MV-4-11 (cell line): ENCODE results near the gene CMTM4.
A peak's percentile ranks its signal among the peaks of the same experiment; 100 is the strongest.
"Not testable (repeated sequence)": the region's sequence is repeated elsewhere in the genome, so short reads cannot be mapped to it uniquely, and the experiment has no call there.

ENCODE experiments used
- DNase-seq: peaks from one replicate; lab custom pipeline; 2025; lab: John Stamatoyannopoulos, UW

The CMTM4 gene

DNA sequence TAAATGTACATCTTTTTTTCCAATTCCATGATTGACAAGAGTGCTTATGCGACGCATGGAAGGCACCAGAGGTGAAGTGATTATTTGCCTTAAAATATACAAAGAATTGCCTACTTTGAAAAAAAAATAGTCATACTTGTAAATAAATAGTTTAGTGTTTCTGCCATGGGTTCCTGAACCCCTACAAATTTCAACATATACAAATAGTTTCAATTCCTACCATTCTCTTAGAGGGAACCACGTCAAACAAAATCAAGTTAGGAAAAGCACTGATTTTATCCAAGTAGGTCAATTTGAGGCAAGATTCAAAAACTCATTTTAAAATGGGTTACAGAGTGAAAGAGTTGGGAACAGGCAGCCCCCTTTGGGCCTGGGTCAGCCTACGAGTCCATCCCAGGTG lies 80.4 kb downstream of the CMTM4 start:
- DNase-seq, result no peak

DNA sequence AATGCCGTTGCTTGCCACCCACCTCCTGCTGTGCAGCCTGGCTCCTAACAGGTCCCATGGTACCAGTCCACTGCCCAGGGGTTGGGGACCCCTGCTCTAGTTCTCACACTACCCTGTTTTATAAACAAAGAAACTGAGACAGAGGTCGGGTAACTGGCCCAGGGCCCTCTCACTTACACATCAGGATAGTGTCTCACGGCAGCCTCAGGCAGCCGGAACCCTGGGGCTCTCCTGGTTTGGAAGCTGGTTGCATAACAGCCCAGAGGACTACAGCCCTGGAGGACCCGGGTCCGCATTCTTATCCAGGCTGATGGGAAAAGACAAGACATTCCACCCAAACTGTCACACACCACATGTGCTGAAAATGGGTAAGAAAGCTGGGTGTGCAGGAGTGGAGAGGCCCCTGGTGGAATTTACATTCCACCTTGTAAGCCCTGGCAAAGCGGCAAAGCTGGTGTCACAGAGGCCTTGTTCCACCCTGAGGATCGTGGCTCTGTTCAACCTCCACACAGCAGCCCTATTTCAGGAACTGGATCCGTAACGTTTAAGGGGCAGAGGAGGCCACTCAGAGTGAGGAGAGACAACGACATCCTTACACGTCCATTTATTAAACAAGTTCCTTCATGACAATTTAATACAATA lies 82.3 kb downstream of the CMTM4 start:
- no peak for DNase-seq

DNA sequence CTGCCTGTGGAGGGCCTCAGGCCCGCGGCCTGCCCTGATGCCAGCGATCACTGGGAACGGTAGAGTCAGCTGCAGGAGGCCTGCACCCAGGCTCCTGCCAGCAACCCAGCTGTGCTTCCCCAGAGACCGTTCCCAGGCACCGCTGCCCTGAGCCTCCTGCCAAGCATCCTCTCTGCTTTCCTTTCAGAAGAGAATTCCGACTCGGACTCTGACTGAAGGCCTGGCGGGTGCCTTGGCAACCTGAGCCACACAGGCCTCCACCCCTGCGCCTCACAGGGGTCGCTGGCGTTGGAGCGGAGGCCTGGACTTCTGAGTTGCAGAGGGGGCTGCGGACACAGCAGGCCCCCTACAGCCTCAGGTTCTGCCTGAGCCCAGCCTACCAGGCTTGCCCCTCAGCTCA lies 84.1 kb downstream of the CMTM4 start:
- DNase-seq, result no peak

- not testable (repeated sequence) for DNase-seq
These were observed 84.6 kb downstream of the CMTM4 start for GRCh38 chr16:66611911-66612310.

DNA sequence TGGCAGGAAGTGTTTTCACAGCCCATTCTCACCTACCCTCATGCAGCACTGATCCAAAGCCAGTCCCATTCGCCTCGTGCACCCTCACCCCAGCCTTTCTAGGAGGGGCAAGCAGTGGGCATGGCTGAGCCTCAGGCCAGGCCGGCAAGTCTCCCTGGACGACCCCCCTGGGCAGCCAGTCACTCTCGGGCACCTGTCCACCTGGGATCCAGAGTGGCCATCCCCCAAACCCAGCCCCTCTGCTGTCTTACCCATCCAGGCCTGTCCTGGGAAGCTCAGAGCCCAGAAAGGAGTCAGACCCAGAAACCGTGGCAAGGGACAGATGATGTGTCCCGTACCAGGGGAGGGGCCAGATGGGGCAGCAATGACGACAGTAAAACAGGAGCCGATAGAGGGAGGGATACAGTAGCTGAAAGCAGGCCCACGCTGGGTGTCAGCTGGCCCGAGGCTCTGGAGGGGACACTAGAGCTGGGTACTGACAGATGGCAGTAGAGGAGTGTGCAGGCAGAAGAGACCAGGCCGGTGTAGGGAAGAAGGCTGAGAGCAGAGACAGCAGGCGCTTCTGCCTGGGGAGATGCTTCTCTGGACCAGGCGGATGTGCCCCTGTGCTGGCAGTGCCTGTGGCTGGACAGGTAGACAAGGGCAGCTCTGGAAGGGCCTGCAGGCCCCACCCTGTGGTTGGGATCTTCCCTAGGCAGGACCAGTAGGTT lies 86.3 kb downstream of the CMTM4 start:
- no peak for DNase-seq

DNA sequence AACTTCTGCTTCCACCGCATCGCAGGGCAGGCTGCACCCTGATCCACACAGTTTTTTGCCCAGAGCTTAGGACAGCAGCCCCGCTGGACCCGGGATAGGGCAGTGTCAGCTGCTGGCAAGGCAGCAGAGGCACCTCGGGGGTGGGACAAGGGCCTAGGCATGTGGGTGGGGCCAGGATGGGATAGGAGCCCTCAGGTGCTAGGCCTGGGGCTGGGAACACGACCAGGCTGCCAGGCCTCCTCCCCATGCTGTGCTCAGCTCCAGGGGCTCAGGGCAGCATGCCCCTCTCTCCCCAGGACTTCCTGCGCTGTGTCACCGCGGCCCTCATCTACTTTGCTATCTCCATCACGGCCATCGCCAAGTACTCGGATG lies 87.4 kb downstream of the CMTM4 start:
- DNase-seq, result no peak

GRCh38 chr16:66608241-66609138 lies 88.1 kb downstream of the CMTM4 start:
- peak; percentile 62 for DNase-seq

- peak; percentile 79 for DNase-seq
These were observed 90.4 kb downstream of the CMTM4 start for GRCh38 chr16:66605979-66606751.

GRCh38 chr16:66605177-66605978 lies 91.2 kb downstream of the CMTM4 start:
- no peak for DNase-seq

- peak; percentile 47 for DNase-seq
These were observed 92.0 kb downstream of the CMTM4 start, which contains the start of gene CMTM3 for GRCh38 chr16:66604376-66605176. Gene CMTM3, plus strand, starts transcription at chr16:66604704. Its CDS starts 102 bp downstream, at chr16:66604806.

GRCh38 chr16:66603537-66604375 lies 92.8 kb downstream of the CMTM4 start:
- peak; percentile 73 for DNase-seq

DNA sequence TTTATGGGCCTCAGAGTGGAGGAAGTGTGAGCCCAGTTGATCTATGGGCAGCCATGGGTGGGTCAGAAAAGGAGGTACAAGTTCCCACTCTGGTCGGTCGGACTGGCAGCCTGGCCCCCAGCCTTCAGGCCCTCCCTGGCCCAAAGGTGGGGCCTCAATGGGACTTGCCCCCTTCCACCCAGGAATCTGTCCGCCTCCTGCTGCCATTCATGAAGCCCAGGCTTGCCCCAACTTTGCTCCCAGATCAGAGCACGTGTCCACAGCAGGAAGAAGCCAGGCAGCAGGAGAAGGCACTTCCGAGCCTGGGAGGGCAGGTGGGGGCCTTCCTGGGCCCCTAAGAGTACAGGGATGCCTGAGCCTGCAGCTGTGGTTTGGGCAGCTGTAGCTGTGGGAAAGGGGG lies 95.1 kb downstream of the CMTM4 start:
- DNase-seq, result no peak

DNA sequence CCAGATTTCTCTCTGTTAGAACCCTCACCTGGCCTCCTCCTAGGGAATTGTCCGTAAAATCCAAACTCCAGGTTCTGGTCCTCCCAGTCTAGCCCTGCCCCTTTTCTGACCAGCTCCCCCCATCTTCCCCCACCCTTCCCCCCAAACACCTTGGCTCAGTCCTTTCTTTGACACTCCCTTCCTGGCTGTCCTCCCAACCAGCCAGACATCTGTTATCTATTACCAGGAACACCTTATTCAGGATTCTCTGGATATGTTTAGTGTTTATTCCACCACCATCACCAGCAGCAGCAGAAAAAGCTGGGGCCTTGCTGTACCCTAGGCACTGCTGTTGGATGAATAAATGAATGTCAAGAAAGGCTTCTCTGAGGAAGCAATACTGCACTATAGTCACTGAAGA lies 96.1 kb downstream of the CMTM4 start:
- DNase-seq, result no peak

DNA sequence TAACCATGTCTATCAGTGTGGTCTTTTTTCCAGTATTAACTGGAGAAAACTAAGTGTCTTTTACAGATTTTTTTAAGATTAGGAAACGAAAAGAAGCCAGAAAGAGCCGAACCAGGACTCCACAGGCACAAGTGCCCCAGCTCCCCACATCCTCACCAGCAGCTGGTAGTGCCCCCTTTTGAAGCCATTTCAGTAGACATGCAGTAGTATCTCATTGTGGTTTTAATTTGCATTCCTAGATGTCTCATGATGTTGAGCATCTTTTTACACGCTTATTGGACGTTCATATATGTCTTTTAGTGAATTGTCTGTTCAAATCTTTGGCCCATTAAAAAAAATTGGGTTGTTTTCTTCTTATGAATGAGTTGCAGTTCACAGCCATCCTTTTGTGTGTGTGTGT lies 96.8 kb downstream of the CMTM4 start:
- DNase-seq, result no peak

GRCh38 chr16:66598111-66598510 lies 98.4 kb downstream of the CMTM4 start:
- no peak for DNase-seq

DNA sequence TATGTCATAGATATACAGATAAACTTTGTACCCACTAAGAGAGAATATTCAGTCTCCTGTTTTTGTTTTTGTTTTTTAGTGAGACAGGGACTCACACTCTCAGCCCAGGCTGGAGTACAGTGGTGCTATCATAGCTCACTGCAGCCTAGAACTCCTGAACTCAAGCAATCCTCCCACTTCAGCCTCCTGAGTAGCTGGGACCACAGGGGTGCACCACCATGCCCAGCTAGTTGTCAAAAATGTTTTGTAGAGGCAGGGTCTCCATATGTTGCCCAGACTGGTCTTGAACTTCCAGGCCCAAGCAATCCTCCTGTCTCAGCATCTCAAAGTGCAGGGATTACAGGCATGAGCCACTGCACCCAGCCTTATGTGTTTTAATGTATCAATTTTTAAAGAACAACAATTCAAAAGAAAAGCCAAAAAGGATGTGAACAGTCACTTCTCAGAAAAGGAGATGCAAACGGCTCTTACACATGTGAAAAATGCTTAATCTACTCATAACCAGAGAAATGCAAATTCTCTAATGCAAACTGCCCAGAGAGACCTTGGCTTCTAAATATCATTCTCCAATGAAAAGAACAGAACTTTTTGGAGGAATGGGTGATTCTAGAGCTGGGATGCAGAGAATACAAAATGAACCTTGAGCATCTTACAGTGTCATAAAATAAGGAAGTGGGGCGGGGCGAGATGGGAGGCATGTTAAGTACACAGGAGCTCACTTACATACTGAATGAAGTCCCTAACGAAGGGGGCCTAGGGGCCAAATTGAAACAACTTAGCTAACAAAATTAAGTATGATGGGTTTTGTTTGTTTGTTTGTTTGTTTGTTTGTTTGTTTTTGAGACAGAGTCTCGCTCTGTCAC lies 99.3 kb downstream of the CMTM4 start:
- DNase-seq, result no peak

DNA sequence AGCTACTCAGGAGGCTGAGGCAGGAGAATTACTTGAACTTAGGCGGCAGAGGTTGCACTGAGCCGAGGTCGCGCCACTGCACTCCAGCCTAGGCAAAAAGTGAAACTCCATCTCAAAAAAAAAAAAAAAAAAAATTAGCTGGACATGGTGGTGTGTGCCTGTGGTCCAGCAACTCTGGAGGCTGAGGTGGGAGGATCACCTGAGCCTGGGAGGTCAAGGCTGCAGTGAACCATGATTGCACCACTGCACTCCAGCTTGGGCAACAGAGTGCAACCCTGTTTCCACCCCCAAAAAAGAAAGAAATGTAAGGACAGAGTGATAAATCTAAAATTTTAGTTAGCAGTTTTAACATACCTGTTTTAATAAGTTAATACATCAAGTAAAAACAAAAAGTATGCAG lies 100.0 kb downstream of the CMTM4 start:
- not testable (repeated sequence) for DNase-seq

DNA sequence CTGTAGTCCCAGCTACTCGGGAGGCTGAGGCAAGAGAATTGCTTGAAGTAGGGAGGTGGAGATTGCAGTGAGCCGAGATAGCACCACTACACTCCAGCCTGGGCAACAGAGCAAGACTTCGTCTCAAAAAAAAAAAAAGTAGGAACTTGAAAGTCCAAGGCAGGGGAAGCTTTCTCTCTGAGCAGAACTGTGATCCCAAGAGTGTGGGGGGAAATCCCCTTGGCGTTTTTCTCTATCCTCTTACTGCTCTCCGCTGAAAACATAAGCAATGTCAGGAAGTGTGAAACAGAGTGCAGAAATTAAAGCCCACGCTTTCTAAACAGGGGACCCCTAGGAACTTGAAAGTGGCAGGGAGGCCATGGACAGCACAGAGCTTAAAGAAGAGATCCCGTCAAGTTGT lies 101.8 kb downstream of the CMTM4 start:
- DNase-seq, result no peak
